HL-60 (cell line): ENCODE data around the gene ZNF274.

Source experiments
- CTCF ChIP-seq: IDR thresholded peaks from one replicate; pipeline ENCODE4 v1.5.1; 2011; ENCODE audit warnings: low read length, control low read depth, inconsistent platforms; ENCODE audit not compliant: insufficient read depth
- SPI1 ChIP-seq: IDR thresholded peaks from 2 replicates; pipeline ENCODE4 v1.6.1; 2012; ENCODE audit warnings: low read depth, mild to moderate bottlenecking, borderline replicate concordance

- TF ChIP-seq CTCF: no peak
- no peak for TF ChIP-seq SPI1
These were observed 78.7 kb downstream of the ZNF274 start for GRCh38 chr19:58261600-58261967.
